ENCODE data around the gene SPTBN5.

GRCh38 chr15:41904541-41905005, 10.7 kb upstream of the SPTBN5 start:
- TF ChIP-seq CTCF (IDR thresholded peaks at IDR 0.05) (peak; percentile 62 to 89 (median 79)), POLR2A (IDR thresholded peaks at IDR 0.05) (no peak)
